Peyer's patch (tissue), 4 donors: ENCODE data around the gene OR2A12. TPM values are rescaled to one million over a fixed set of nuclear protein-coding genes. Genes with fewer than 3 reads are reported as not detected.

ENCODE experiments used
- DNase-seq, 3 donors: peaks; one replicate each; pipeline ENCODE4 v3.0.0-alpha.2; 2017 to 2019
- H3K27ac ChIP-seq, 4 donors: fragments of 200-600 bp; sonication (generic); one replicate each; pipeline ENCODE4 v1.5.1; 2016 to 2019
- H3K27me3 ChIP-seq, 2 donors: fragments of 200-600 bp; sonication (generic); one replicate each; pipeline ENCODE4 v1.5.1; 2019
- H3K36me3 ChIP-seq, 3 donors: fragments of 200-600 bp; sonication (generic); one replicate each; pipeline ENCODE4 v1.5.1; 2016 to 2019
- H3K4me1 ChIP-seq, 4 donors: fragments of 200-600 bp; sonication (generic); one replicate each; pipeline ENCODE4 v1.5.1; 2016 to 2019
- H3K4me3 ChIP-seq, 4 donors: fragments of 200-600 bp; sonication (generic); 1 replicate in 3 of 4; 2 replicates in 1 of 4; pipeline ENCODE4 v1.5.1; 2016 to 2019; ENCODE audit warnings: mild to moderate bottlenecking in 1 of 4
- H3K9me3 ChIP-seq, 4 donors: fragments of 200-600 bp; sonication (generic); one replicate each; pipeline ENCODE4 v1.5.1; 2016 to 2019; ENCODE audit warnings: mild to moderate bottlenecking in 1 of 4
- CTCF ChIP-seq, 6 experiments: fragments of 450-650 bp in 4 of 6; fragments of 200-600 bp in 2 of 6; sonication (generic) in 1 of 6; IDR thresholded peaks; one replicate each; pipeline ENCODE4 v1.5.1; 2017 to 2019; ENCODE audit warnings: antibody characterized with exemption in 6 of 6, mild to moderate bottlenecking in 3 of 6, moderate library complexity in 1 of 6
- POLR2A ChIP-seq, 2 donors: fragments of 450-650 bp; IDR thresholded peaks; one replicate each; pipeline ENCODE4 v1.5.1; 2017; ENCODE audit warnings: antibody characterized with exemption in 2 of 2, mild to moderate bottlenecking in 2 of 2, moderate library complexity in 2 of 2
- total RNA-seq, 4 donors: library from RNA; depleted of rRNA; stranded (reverse); fragments of >200 nt; gene quantifications; one replicate each; pipeline ENCODE4 v1.1.0, GENCODE V29; 2016

The OR2A12 gene
- total RNA-seq, 4 donors from 2014 or later: not detected

DNA sequence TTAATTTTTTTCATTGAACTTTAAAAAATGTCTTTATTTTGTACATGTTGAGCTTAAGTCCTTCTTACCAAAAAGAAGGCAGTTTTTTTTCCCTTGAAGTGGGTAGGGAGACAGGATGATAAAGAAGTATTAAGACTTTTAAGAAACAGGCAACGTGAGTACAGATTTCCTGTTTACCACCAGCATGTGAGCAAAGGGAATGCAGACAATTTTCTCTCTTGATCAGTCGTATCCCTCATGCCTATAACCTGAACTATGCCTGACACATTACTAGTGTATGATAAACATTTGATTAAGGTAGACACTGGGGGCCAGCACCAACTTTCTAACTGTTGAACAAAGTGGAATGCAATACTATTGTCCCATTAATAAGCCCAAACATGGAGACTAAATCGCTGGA is 14.5 kb downstream of the OR2A12 start:
- TF ChIP-seq POLR2A (IDR thresholded peaks at IDR 0.05) (no peak), CTCF (IDR thresholded peaks at IDR 0.05) (no peak)
- H3K4me1 ChIP-seq: no peaks in the 10 kb centered on the region
- H3K27ac ChIP-seq: no peak overlapping the region
- no peaks in the 10 kb centered on the region for H3K9me3 ChIP-seq
- H3K4me3 ChIP-seq: no peak overlapping the region
- no peak for DNase-seq
- H3K27me3 ChIP-seq: no peaks in the 10 kb centered on the region
- no peaks in the 10 kb centered on the region for H3K36me3 ChIP-seq

- no peak overlapping the region for H3K4me3 ChIP-seq
- TF ChIP-seq CTCF (IDR thresholded peaks at IDR 0.05) (no peak), POLR2A (IDR thresholded peaks at IDR 0.05) (no peak)
- no peak overlapping the region for H3K27ac ChIP-seq
- no peaks in the 10 kb centered on the region for H3K36me3 ChIP-seq
- H3K9me3 ChIP-seq: no peaks in the 10 kb centered on the region
- no peak for DNase-seq
- no peaks in the 10 kb centered on the region for H3K27me3 ChIP-seq
- no peaks in the 10 kb centered on the region for H3K4me1 ChIP-seq
These were observed 16.0 kb downstream of the OR2A12 start for GRCh38 chr7:144102041-144102440.

DNA sequence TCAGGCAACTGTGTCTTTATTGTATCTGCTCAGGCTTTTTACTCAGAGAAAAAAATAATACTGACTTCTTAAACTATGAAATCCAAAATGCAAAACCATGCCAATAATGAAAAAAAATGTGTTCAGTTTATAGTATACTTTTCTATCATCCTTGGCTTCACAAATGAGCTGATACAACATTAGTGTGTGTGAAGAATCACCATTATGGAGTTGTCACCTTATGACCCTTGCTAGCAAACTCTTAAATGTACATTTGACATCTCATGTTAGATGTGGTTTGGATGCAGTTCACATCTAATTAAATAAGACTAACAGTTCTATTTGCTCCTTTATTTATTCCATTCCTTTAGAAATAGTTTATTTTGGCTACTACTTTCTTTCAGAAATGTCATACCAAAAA is 19.1 kb downstream of the OR2A12 start:
- no peaks in the 10 kb centered on the region for H3K9me3 ChIP-seq
- H3K4me3 ChIP-seq: no peak overlapping the region
- DNase-seq: no peak
- no peaks in the 10 kb centered on the region for H3K27me3 ChIP-seq
- TF ChIP-seq POLR2A (IDR thresholded peaks at IDR 0.05) (no peak), CTCF (IDR thresholded peaks at IDR 0.05) (no peak)
- H3K27ac ChIP-seq: no peak overlapping the region
- H3K4me1 ChIP-seq: no peaks in the 10 kb centered on the region
- H3K36me3 ChIP-seq: no peaks in the 10 kb centered on the region

- H3K27ac ChIP-seq: no peak within 1 kb of the TSS
- no peak for DNase-seq
- H3K4me3 ChIP-seq: no peak within 1 kb of the TSS
- no peaks in the 10 kb centered on the region for H3K9me3 ChIP-seq
- TF ChIP-seq POLR2A (IDR thresholded peaks at IDR 0.05): no peak
- no peak for TF ChIP-seq CTCF (IDR thresholded peaks at IDR 0.05)
- no peaks in the 10 kb centered on the region for H3K27me3 ChIP-seq
- no peaks in the 10 kb centered on the region for H3K36me3 ChIP-seq
- no peaks in the 10 kb centered on the region for H3K4me1 ChIP-seq
These were observed 23.2 kb downstream of the OR2A12 start, which contains the start of gene OR2A2 for GRCh38 chr7:144109283-144109682. TSS of gene OR2A2 (plus strand) at chr7:144109583. CDS start at chr7:144109583, 0 bp downstream.

GRCh38 chr7:144110272-144110671 is 24.2 kb downstream of the OR2A12 start:
- no peak for DNase-seq
- H3K4me1 ChIP-seq: no peaks in the 10 kb centered on the region
- TF ChIP-seq POLR2A (IDR thresholded peaks at IDR 0.05) (no peak), CTCF (IDR thresholded peaks at IDR 0.05) (no peak)
- H3K4me3 ChIP-seq: no peak overlapping the region
- no peaks in the 10 kb centered on the region for H3K9me3 ChIP-seq
- H3K27ac ChIP-seq: no peak overlapping the region
- H3K27me3 ChIP-seq: no peaks in the 10 kb centered on the region
- H3K36me3 ChIP-seq: no peaks in the 10 kb centered on the region

DNA sequence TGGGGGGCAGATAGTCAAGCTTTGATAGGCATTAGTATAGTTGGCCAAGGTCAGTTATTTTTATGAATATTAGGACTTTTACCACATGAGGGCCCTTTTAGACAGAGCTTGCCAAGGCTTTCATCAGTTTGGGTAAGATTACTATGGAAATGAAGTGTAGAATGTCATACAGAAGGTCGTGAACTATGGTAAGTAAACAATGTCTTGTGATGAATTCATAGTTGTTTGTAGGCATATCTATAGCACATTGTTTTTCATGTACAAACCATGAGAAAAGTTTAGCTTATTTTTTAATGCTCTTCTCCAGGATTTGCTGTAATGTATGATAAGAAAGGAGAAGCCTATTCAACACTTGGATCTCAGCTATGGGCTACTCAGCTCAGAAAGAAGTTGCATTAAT is 27.6 kb downstream of the OR2A12 start:
- TF ChIP-seq CTCF (IDR thresholded peaks at IDR 0.05) (no peak), POLR2A (IDR thresholded peaks at IDR 0.05) (no peak)
- H3K27ac ChIP-seq: no peak overlapping the region
- H3K9me3 ChIP-seq: no peaks in the 10 kb centered on the region
- H3K4me3 ChIP-seq: no peak overlapping the region
- no peaks in the 10 kb centered on the region for H3K27me3 ChIP-seq
- H3K4me1 ChIP-seq: no peaks in the 10 kb centered on the region
- no peak for DNase-seq
- H3K36me3 ChIP-seq: no peaks in the 10 kb centered on the region
